ENCODE results near the gene SLC5A12. TPM values are rescaled to one million over a fixed set of nuclear protein-coding genes. Genes with fewer than 3 reads are reported as not detected.

SLC5A12 gene
- total RNA-seq, 1 donor from 2014 or later = not detected

GRCh38 chr11:26762089-26762488, 40.2 kb upstream of the SLC5A12 start:
- intact Hi-C loops (cut with DNase I) = no loop called here

GRCh38 chr11:26761361-26761809, 39.5 kb upstream of the SLC5A12 start:
- H3K9me3 ChIP-seq = no peaks in the 10 kb centered on the region
- intact Hi-C loops (cut with DNase I) = no loop called here
- H3K4me3 ChIP-seq = no peak overlapping the region
- no peaks in the 10 kb centered on the region for H3K36me3 ChIP-seq
- ATAC-seq (no peak), DNase-seq (no peak)
- no peaks in the 10 kb centered on the region for H3K4me1 ChIP-seq
- H3K27me3 ChIP-seq = no peaks in the 10 kb centered on the region
- no peak overlapping the region for H3K27ac ChIP-seq
- TF ChIP-seq CTCF (IDR thresholded peaks at IDR 0.05) = no peak

More at GRCh38 chr11:26762089-26762488, 40.2 kb upstream of the SLC5A12 start:
- Histone ChIP-seq H3K27ac (no peak overlapping the region), H3K36me3 (no peaks in the 10 kb centered on the region), H3K4me1 (no peaks in the 10 kb centered on the region), H3K9me3 (no peaks in the 10 kb centered on the region), H3K4me3 (no peak overlapping the region), H3K27me3 (no peaks in the 10 kb centered on the region)
- ATAC-seq (no peak), DNase-seq (no peak)
- no peak for TF ChIP-seq CTCF (IDR thresholded peaks at IDR 0.05)

GRCh38 chr11:26757995-26758394, 36.1 kb upstream of the SLC5A12 start:
- Histone ChIP-seq H3K36me3 (no peaks in the 10 kb centered on the region), H3K9me3 (no peaks in the 10 kb centered on the region), H3K27me3 (no peaks in the 10 kb centered on the region), H3K27ac (no peak overlapping the region), H3K4me1 (no peaks in the 10 kb centered on the region), H3K4me3 (no peak overlapping the region)
- intact Hi-C loops (cut with DNase I) = no loop called here
- TF ChIP-seq CTCF (IDR thresholded peaks at IDR 0.05) = no peak
- DNase-seq (no peak), ATAC-seq (no peak)

- TF ChIP-seq CTCF (IDR thresholded peaks at IDR 0.05) = no peak
- Histone ChIP-seq H3K36me3 (no peaks in the 10 kb centered on the region), H3K4me1 (no peaks in the 10 kb centered on the region), H3K4me3 (no peak overlapping the region), H3K9me3 (no peaks in the 10 kb centered on the region), H3K27me3 (no peaks in the 10 kb centered on the region), H3K27ac (no peak overlapping the region)
- intact Hi-C loops (cut with DNase I) = no loop called here
- ATAC-seq (no peak), DNase-seq (no peak)
Observed at GRCh38 chr11:26755762-26756161, 33.9 kb upstream of the SLC5A12 start.

- DNase-seq = no peak
- Histone ChIP-seq H3K9me3 (no peaks in the 10 kb centered on the region), H3K4me1 (no peaks in the 10 kb centered on the region), H3K27me3 (no peaks in the 10 kb centered on the region), H3K4me3 (no peak overlapping the region), H3K27ac (no peak overlapping the region), H3K36me3 (no peaks in the 10 kb centered on the region)
- peak; percentile 69 for ATAC-seq
- intact Hi-C loops (cut with DNase I) = no loop called here
- peak; percentile 63 for TF ChIP-seq CTCF (IDR thresholded peaks at IDR 0.05)
Observed at GRCh38 chr11:26753723-26754504, 32.1 kb upstream of the SLC5A12 start.
